GM18909 (cell line): ENCODE results near the gene INPP5B.
"Not testable (repeated sequence)": the region's sequence is repeated elsewhere in the genome, so short reads cannot be mapped to it uniquely, and the experiment has no call there.

ENCODE experiments used
- ATAC-seq: cut with Tn5 transposase; IDR thresholded peaks from one replicate; pipeline ENCODE4 v1.9.1; 2021; ENCODE audit warnings: mild to moderate bottlenecking; ENCODE audit not compliant: unreplicated experiment, poor library complexity

Gene INPP5B

GRCh38 chr1:37915476-37916093, 31.3 kb downstream of the INPP5B start:
- ATAC-seq, result no peak

GRCh38 chr1:37914719-37915475, 32.0 kb downstream of the INPP5B start:
- ATAC-seq, result no peak

GRCh38 chr1:37911478-37911877, 35.4 kb downstream of the INPP5B start:
- not testable (repeated sequence) for ATAC-seq

GRCh38 chr1:37910886-37911285, 36.0 kb downstream of the INPP5B start:
- ATAC-seq, result not testable (repeated sequence)

- not testable (repeated sequence) for ATAC-seq
These were observed 38.3 kb downstream of the INPP5B start for GRCh38 chr1:37908531-37908930.

GRCh38 chr1:37907416-37908125, 39.3 kb downstream of the INPP5B start:
- ATAC-seq, result not testable (repeated sequence)

GRCh38 chr1:37906591-37906990, 40.3 kb downstream of the INPP5B start:
- not testable (repeated sequence) for ATAC-seq

GRCh38 chr1:37905727-37906126, 41.1 kb downstream of the INPP5B start:
- ATAC-seq, result no peak

GRCh38 chr1:37903921-37904320, 42.9 kb downstream of the INPP5B start:
- not testable (repeated sequence) for ATAC-seq

- ATAC-seq, result no peak
These were observed 43.9 kb downstream of the INPP5B start for GRCh38 chr1:37902983-37903382.

GRCh38 chr1:37901893-37902225, 45.0 kb downstream of the INPP5B start:
- peak; percentile 21 for ATAC-seq

GRCh38 chr1:37901191-37901892, 45.5 kb downstream of the INPP5B start:
- peak; percentile 70 for ATAC-seq

GRCh38 chr1:37897563-37897962, 49.3 kb downstream of the INPP5B start:
- not testable (repeated sequence) for ATAC-seq

- ATAC-seq, result no peak
These were observed 53.2 kb downstream of the INPP5B start for GRCh38 chr1:37893673-37894072.

- no peak for ATAC-seq
These were observed 54.5 kb downstream of the INPP5B start for GRCh38 chr1:37892151-37893047.

GRCh38 chr1:37890378-37891014, 56.4 kb downstream of the INPP5B start:
- no peak for ATAC-seq

GRCh38 chr1:37888022-37888700, 58.7 kb downstream of the INPP5B start:
- ATAC-seq, result no peak

GRCh38 chr1:37884145-37884544, 62.7 kb downstream of the INPP5B start:
- ATAC-seq, result no peak

GRCh38 chr1:37883671-37884070, 63.2 kb downstream of the INPP5B start:
- ATAC-seq, result no peak
